ENCODE data around the gene CFAP65. TPM values are rescaled to one million over a fixed set of nuclear protein-coding genes. Genes with fewer than 3 reads are reported as not detected.

CFAP65 gene
- total and polyA plus RNA-seq, 8 donors: 0.06 to 0.38 (median 0.13) TPM

GRCh38 chr2:218959141-218959731, 82.1 kb downstream of the CFAP65 start, which contains the start of gene CDK5R2:
CDK5R2 (plus strand) TSS chr2:218959666; CDS start chr2:218959821, 155 bp downstream.
- Histone ChIP-seq H3K4me1 (no peaks in the 10 kb centered on the region), H3K27ac (no peak within 1 kb of the TSS), H3K4me3 (peak within 1 kb of the TSS; percentile 16 to 45 (median 26)), H3K27me3 (peaks cover 0 to 51% (median 7%) of the 10 kb centered on the region in 4 donors), H3K9me3 (no peaks in the 10 kb centered on the region), H3K36me3 (no peaks in the 10 kb centered on the region)
- no peak for FAIRE-seq
- intact Hi-C loops (cut with DNase I): no loop called here
- peak; percentile 59 to 83 (median 71) for DNase-seq
- TF ChIP-seq, protein P1, sequence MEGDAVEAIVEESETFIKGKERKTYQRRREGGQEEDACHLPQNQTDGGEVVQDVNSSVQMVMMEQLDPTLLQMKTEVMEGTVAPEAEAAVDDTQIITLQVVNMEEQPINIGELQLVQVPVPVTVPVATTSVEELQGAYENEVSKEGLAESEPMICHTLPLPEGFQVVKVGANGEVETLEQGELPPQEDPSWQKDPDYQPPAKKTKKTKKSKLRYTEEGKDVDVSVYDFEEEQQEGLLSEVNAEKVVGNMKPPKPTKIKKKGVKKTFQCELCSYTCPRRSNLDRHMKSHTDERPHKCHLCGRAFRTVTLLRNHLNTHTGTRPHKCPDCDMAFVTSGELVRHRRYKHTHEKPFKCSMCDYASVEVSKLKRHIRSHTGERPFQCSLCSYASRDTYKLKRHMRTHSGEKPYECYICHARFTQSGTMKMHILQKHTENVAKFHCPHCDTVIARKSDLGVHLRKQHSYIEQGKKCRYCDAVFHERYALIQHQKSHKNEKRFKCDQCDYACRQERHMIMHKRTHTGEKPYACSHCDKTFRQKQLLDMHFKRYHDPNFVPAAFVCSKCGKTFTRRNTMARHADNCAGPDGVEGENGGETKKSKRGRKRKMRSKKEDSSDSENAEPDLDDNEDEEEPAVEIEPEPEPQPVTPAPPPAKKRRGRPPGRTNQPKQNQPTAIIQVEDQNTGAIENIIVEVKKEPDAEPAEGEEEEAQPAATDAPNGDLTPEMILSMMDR (IDR thresholded peaks at IDR 0.05): no peak
- peak; percentile 42 to 82 (median 76) for ATAC-seq
- WGBS, 2 donors: 5 to 8% methylated on average over 28 to 37 of the region's 37 CpGs

- Histone ChIP-seq H3K4me3 (no peak overlapping the region), H3K9me3 (no peaks in the 10 kb centered on the region), H3K27ac (no peak overlapping the region), H3K36me3 (no peaks in the 10 kb centered on the region), H3K27me3 (peaks cover 0 to 41% (median 6%) of the 10 kb centered on the region in 4 donors), H3K4me1 (no peaks in the 10 kb centered on the region)
- intact Hi-C loops (cut with DNase I): no loop called here
- FAIRE-seq (no peak), DNase-seq (no peak), ATAC-seq (no peak)
- WGBS, 2 donors: 88 to 100% methylated on average over 1 of the region's 1 CpG
- TF ChIP-seq, protein P1 (IDR thresholded peaks at IDR 0.05): no peak
Observed at GRCh38 chr2:218958276-218958675, 83.0 kb downstream of the CFAP65 start.

- DNase-seq: no peak
- Histone ChIP-seq H3K4me1 (no peaks in the 10 kb centered on the region), H3K36me3 (no peaks in the 10 kb centered on the region), H3K4me3 (no peak overlapping the region), H3K27ac (no peak overlapping the region), H3K27me3 (peaks cover 0 to 36% (median 6%) of the 10 kb centered on the region in 4 donors), H3K9me3 (no peaks in the 10 kb centered on the region)
- TF ChIP-seq, protein P1 (IDR thresholded peaks at IDR 0.05): no peak
- no peak for ATAC-seq
- intact Hi-C loops (cut with DNase I): no loop called here
- no peak for FAIRE-seq
- 68 to 71% methylated on average over 4 of the region's 4 CpGs for WGBS, 2 donors
Observed at GRCh38 chr2:218957671-218958070, 83.6 kb downstream of the CFAP65 start.

DNA sequence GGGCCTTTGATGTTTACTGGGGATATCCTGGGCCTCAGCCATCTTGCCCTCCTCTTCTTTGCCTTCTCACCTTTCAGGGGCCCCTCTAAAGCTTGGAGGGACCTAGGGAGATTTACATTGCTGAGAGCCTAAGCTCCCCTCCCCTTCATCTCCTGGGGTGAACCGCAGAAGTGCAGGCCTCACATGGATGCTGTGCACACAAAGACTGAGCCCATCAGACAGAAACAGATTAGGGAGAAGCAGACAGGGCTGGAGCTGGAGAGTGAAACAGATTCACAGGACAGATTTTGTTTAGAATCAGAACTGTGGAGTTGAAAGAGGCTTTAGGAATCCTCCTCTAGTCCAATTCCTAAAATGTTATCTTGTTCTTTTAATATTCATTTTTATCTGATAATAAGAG, 85.3 kb downstream of the CFAP65 start:
- ATAC-seq (no peak), FAIRE-seq (no peak), DNase-seq (no peak)
- no peaks in the 10 kb centered on the region for H3K4me1 ChIP-seq
- H3K27ac ChIP-seq: no peak overlapping the region
- H3K27me3 ChIP-seq: peaks cover 0 to 20% (median 3%) of the 10 kb centered on the region in 4 donors
- H3K4me3 ChIP-seq: no peak overlapping the region
- H3K9me3 ChIP-seq: no peaks in the 10 kb centered on the region
- TF ChIP-seq, protein P1 (IDR thresholded peaks at IDR 0.05): no peak
- H3K36me3 ChIP-seq: no peaks in the 10 kb centered on the region
- intact Hi-C loops (cut with DNase I): no loop called here
- 36 to 44% methylated on average over 1 of the region's 1 CpG for WGBS, 2 donors

Measured in pancreas (tissue), 10 donors.